ENCODE data around the gene UGT1A6. TPM values are rescaled to one million over a fixed set of nuclear protein-coding genes. Genes with fewer than 3 reads are reported as not detected.
"Not testable (repeated sequence)": the region's sequence is repeated elsewhere in the genome, so short reads cannot be mapped to it uniquely, and the experiment has no call there.

The UGT1A6 gene
- total and polyA plus RNA-seq, 2 of the 13 experiments (the other 11 are each of a cell fraction or from before 2014, with no cell fraction given) = 0.25 TPM; not detected in 1

GRCh38 chr2:233750689-233751088, 58.0 kb downstream of the UGT1A6 start:
- H3K4me1 ChIP-seq (ENCODE audit: insufficient read depth, low read length) = peaks cover 13% of the 10 kb centered on the region
- H3K36me3 ChIP-seq (replicated peaks in 1 of 2; ENCODE audit: control insufficient read depth in 1 of 2, insufficient read depth in 2 of 2, low read length in 2 of 2); DNase-seq (ENCODE audit: low spot score); H2AFZ ChIP-seq (ENCODE audit: low read length); BruUV-seq (replicated peaks); H3K4me3 ChIP-seq (replicated peaks in 1 of 3; ENCODE audit: insufficient read depth in 1 of 3, low read depth in 2 of 3, low read length in 3 of 3); H4K20me1 ChIP-seq (ENCODE audit: insufficient read depth, low read length); ATAC-seq; CTCF ChIA-PET (ENCODE audit: low intra/inter-chr PET ratio, low total read pairs); intact Hi-C loops (cut with micrococcal nuclease; ENCODE audit: unreplicated experiment); H3K79me2 ChIP-seq (ENCODE audit: insufficient read depth, low read length); H3K4me2 ChIP-seq (ENCODE audit: low read depth, low read length); H3K9ac ChIP-seq (ENCODE audit: insufficient read depth, low read depth, low read length); POLR2A ChIA-PET; H3K27ac ChIP-seq (ENCODE audit: extremely low read length, insufficient read depth, low read length); FAIRE-seq; in situ Hi-C loops (cut with HindIII; ENCODE audit: extremely low pct_ligation_motif_present, low pct_unique_long_range_greater_than_20kb): not testable (repeated sequence)
- peaks cover 4 to 91% of the 10 kb centered on the region in 2 experiments; a peak in 4 of 5 replicates for H3K27me3 ChIP-seq (ENCODE audit: control insufficient read depth in 1 of 2, insufficient read depth in 2 of 2, low read length in 2 of 2)
- peaks cover 30% of the 10 kb centered on the region for H3K9me3 ChIP-seq (ENCODE audit: low read length)
- TF ChIP-seq CBX5 (CRISPR knock-in tag; IDR thresholded peaks at IDR 0.05; ENCODE audit: borderline replicate concordance) (0 out of 2 replicates have a peak, but pooled peaks have one; percentile 32), ZNF280D (CRISPR knock-in tag; IDR thresholded peaks at IDR 0.05) (0 out of 2 replicates have a peak, but pooled peaks have one; percentile 62)
- whole genome bisulfite sequencing (ENCODE audit: low lambda C conversion rate) = 68% methylated on average over 2 of the region's 2 CpGs

- H3K79me2 ChIP-seq (ENCODE audit: insufficient read depth, low read length); H3K27ac ChIP-seq (ENCODE audit: extremely low read length, insufficient read depth, low read length); BruUV-seq (replicated peaks); DNase-seq (ENCODE audit: low spot score); POLR2A ChIA-PET; H3K9ac ChIP-seq (ENCODE audit: insufficient read depth, low read depth, low read length); CTCF ChIA-PET (ENCODE audit: low intra/inter-chr PET ratio, low total read pairs); intact Hi-C loops (cut with micrococcal nuclease; ENCODE audit: unreplicated experiment); H2AFZ ChIP-seq (ENCODE audit: low read length); H3K4me2 ChIP-seq (ENCODE audit: low read depth, low read length); FAIRE-seq; ATAC-seq; H4K20me1 ChIP-seq (ENCODE audit: insufficient read depth, low read length); in situ Hi-C loops (cut with HindIII; ENCODE audit: extremely low pct_ligation_motif_present, low pct_unique_long_range_greater_than_20kb); H3K36me3 ChIP-seq (replicated peaks in 1 of 2; ENCODE audit: control insufficient read depth in 1 of 2, insufficient read depth in 2 of 2, low read length in 2 of 2); H3K4me3 ChIP-seq (replicated peaks in 1 of 3; ENCODE audit: insufficient read depth in 1 of 3, low read depth in 2 of 3, low read length in 3 of 3): not testable (repeated sequence)
- WGBS (ENCODE audit: low lambda C conversion rate) = 61% methylated on average over 2 of the region's 2 CpGs
- H3K9me3 ChIP-seq (ENCODE audit: low read length) = peaks cover 30% of the 10 kb centered on the region
- peaks cover 4 to 87% of the 10 kb centered on the region in 2 experiments; a peak in 4 of 5 replicates for H3K27me3 ChIP-seq (ENCODE audit: control insufficient read depth in 1 of 2, insufficient read depth in 2 of 2, low read length in 2 of 2)
- H3K4me1 ChIP-seq (ENCODE audit: insufficient read depth, low read length) = peaks cover 13% of the 10 kb centered on the region
Measured at GRCh38 chr2:233751212-233752009, 58.7 kb downstream of the UGT1A6 start.

Data from HepG2 (cell line).